HPDE6-E6E7 (cell line): Measurements from ENCODE around the gene ROBO2.
"Not testable (repeated sequence)": the region's sequence is repeated elsewhere in the genome, so short reads cannot be mapped to it uniquely, and the experiment has no call there.

Source experiments
- DNase-seq: peaks from one replicate; pipeline ENCODE4 v3.0.0; 2011; ENCODE audit warnings: missing footprints; ENCODE audit errors: extremely low spot score

Gene ROBO2

GRCh38 chr3:77326586-77326985 lies 286.7 kb downstream of the ROBO2 start:
- DNase-seq, result no peak

GRCh38 chr3:77328690-77329089 lies 288.8 kb downstream of the ROBO2 start:
- no peak for DNase-seq

- DNase-seq, result no peak
These were observed 289.2 kb downstream of the ROBO2 start for GRCh38 chr3:77329116-77329515.

GRCh38 chr3:77338195-77338594 lies 298.3 kb downstream of the ROBO2 start:
- no peak for DNase-seq

GRCh38 chr3:77342027-77342426 lies 302.1 kb downstream of the ROBO2 start:
- DNase-seq, result no peak

GRCh38 chr3:77342688-77343087 lies 302.8 kb downstream of the ROBO2 start:
- DNase-seq, result no peak

- no peak for DNase-seq
These were observed 305.1 kb downstream of the ROBO2 start for GRCh38 chr3:77345009-77345408.

- DNase-seq, result no peak
These were observed 308.5 kb downstream of the ROBO2 start for GRCh38 chr3:77348244-77348855.

- no peak for DNase-seq
These were observed 315.1 kb downstream of the ROBO2 start for GRCh38 chr3:77354958-77355357.

GRCh38 chr3:77362936-77363335 lies 323.0 kb downstream of the ROBO2 start:
- DNase-seq, result no peak

- DNase-seq, result no peak
These were observed 325.3 kb downstream of the ROBO2 start for GRCh38 chr3:77365152-77365551.

- DNase-seq, result peak; percentile 0
These were observed 330.5 kb downstream of the ROBO2 start for GRCh38 chr3:77370413-77370812.

- no peak for DNase-seq
These were observed 332.1 kb downstream of the ROBO2 start for GRCh38 chr3:77372018-77372417.

- DNase-seq, result no peak
These were observed 332.9 kb downstream of the ROBO2 start for GRCh38 chr3:77372634-77373346.

- no peak for DNase-seq
These were observed 333.7 kb downstream of the ROBO2 start for GRCh38 chr3:77373619-77374018.

- no peak for DNase-seq
These were observed 336.6 kb downstream of the ROBO2 start for GRCh38 chr3:77376511-77376910.

- no peak for DNase-seq
These were observed 337.8 kb downstream of the ROBO2 start for GRCh38 chr3:77377717-77378116.

GRCh38 chr3:77380136-77380535 lies 340.2 kb downstream of the ROBO2 start:
- DNase-seq, result no peak

GRCh38 chr3:77381431-77381830 lies 341.5 kb downstream of the ROBO2 start:
- DNase-seq, result no peak

- no peak for DNase-seq
These were observed 352.3 kb downstream of the ROBO2 start for GRCh38 chr3:77392181-77392580.

- DNase-seq, result no peak
These were observed 354.1 kb downstream of the ROBO2 start for GRCh38 chr3:77394046-77394445.

- no peak for DNase-seq
These were observed 365.0 kb downstream of the ROBO2 start for GRCh38 chr3:77404871-77405270.

GRCh38 chr3:77407441-77407840 lies 367.5 kb downstream of the ROBO2 start:
- DNase-seq, result no peak

GRCh38 chr3:77410334-77410733 lies 370.4 kb downstream of the ROBO2 start:
- not testable (repeated sequence) for DNase-seq
